GM12878 (cell line): ENCODE data around the gene CACYBP. TPM values are rescaled to one million over a fixed set of nuclear protein-coding genes. Genes with fewer than 3 reads are reported as not detected.

Source experiments
- ATAC-seq: fragments of 200-7000 bp; cut with Tn5 transposase; 3 replicates; pipeline ENCODE4 v1.9.1; 2020; ENCODE audit warnings: mild to moderate bottlenecking, moderate library complexity
- BruUV-seq: library from RNA; stranded (reverse); fragments of 400-500 nt; replicated peaks from 2 replicates; lab custom pipeline; 2021; lab: Mats Ljungman, UMichigan
- CTCF ChIA-PET: fragments of 300-600 bp; sonication (Branson Sonifier 250); formaldehyde crosslinking; extraction: SDS; loops from one replicate; lab custom pipeline; 2021; ENCODE audit warnings: inconsistent platforms; lab: Yijun Ruan, JAX
- POLR2A ChIA-PET: fragments of 350-600 bp; formaldehyde crosslinking; extraction: SDS; loops from one replicate; lab custom pipeline; 2021; ENCODE audit warnings: inconsistent platforms; lab: Charles Lee
- RAD21 ChIA-PET: fragments of 300-600 bp; sonication (Branson Sonifier 250); formaldehyde crosslinking; loops from one replicate; lab custom pipeline; 2023; ENCODE audit warnings: antibody characterized with exemption; ENCODE audit not compliant: unreplicated experiment; lab: Charles Lee
- SMC1A ChIA-PET: fragments of 300-600 bp; sonication (Branson Sonifier 250); formaldehyde crosslinking; loops from one replicate; lab custom pipeline; 2023; ENCODE audit not compliant: unreplicated experiment, uncharacterized antibody; lab: Charles Lee
- DNase-seq: peaks from one replicate; pipeline ENCODE4 v3.0.0-alpha.2; 2011; ENCODE audit warnings: low read depth, low spot score
- FAIRE-seq: peaks from 3 replicates; lab custom pipeline; 2011; peaks lifted over from hg19 to GRCh38; lab: Jason Lieb, UNC
- H2AFZ ChIP-seq: 2 replicates; pipeline ENCODE4 v1.6.0; 2011; ENCODE audit warnings: low read depth, low read length, control low read depth; ENCODE audit not compliant: control insufficient read depth
- H3K27ac ChIP-seq: 2 replicates; pipeline ENCODE4 v1.5.1; 2011; ENCODE audit warnings: control low read depth; ENCODE audit not compliant: control insufficient read depth, insufficient read depth
- H3K27me3 ChIP-seq, 2 experiments: replicated peaks in 1 of 2; 2 replicates each; pipeline versions ENCODE4 v1.6.0 to v1.6.1; 2011; ENCODE audit warnings: low read length in 1 of 2; ENCODE audit not compliant: control insufficient read depth in 2 of 2, insufficient read depth in 2 of 2
- H3K36me3 ChIP-seq, 2 experiments: 2 replicates each; pipeline ENCODE4 v1.5.1; 2011; ENCODE audit warnings: low read length in 1 of 2; ENCODE audit not compliant: control insufficient read depth in 2 of 2, insufficient read depth in 2 of 2
- H3K4me1 ChIP-seq: 2 replicates; pipeline ENCODE4 v1.6.1; 2011; ENCODE audit warnings: mild to moderate bottlenecking, low read length, moderate library complexity, mixed read lengths; ENCODE audit not compliant: control insufficient read depth, insufficient read depth
- H3K4me2 ChIP-seq: 2 replicates; pipeline ENCODE4 v1.6.0; 2011; ENCODE audit warnings: control low read depth; ENCODE audit not compliant: control insufficient read depth, insufficient read depth
- H3K4me3 ChIP-seq: fragments of 200-600 bp; sonication (generic); 2 replicates; pipeline ENCODE4 v1.5.1; 2016
- H3K79me2 ChIP-seq: 2 replicates; pipeline ENCODE4 v1.6.0; 2011; ENCODE audit warnings: low read length; ENCODE audit not compliant: control insufficient read depth, insufficient read depth
- H3K9ac ChIP-seq: 2 replicates; pipeline ENCODE4 v1.8.0; 2011; ENCODE audit warnings: low read length, control low read depth, mixed read lengths; ENCODE audit not compliant: control insufficient read depth, insufficient read depth
- H3K9me3 ChIP-seq: replicated peaks from 3 replicates; pipeline ENCODE4 v1.5.1; 2011; ENCODE audit warnings: mild to moderate bottlenecking, low read length; ENCODE audit not compliant: control insufficient read depth, insufficient read depth
- H4K20me1 ChIP-seq: 2 replicates; pipeline ENCODE4 v1.6.0; 2011; ENCODE audit not compliant: control insufficient read depth, insufficient read depth
- CHD1 ChIP-seq: IDR thresholded peaks from 2 replicates; pipeline ENCODE4 v1.6.1; 2012; ENCODE audit warnings: low read depth, low read length, improper control_type of control experiment
- EP300 ChIP-seq, 2 experiments: fragments of 150-350 bp in 1 of 2; IDR thresholded peaks; 2 replicates each; pipeline ENCODE4 v1.6.1; 2011 to 2012; ENCODE audit warnings: low read depth in 2 of 2, low read length in 2 of 2, borderline replicate concordance in 1 of 2, improper control_type of control experiment in 1 of 2, inconsistent platforms in 1 of 2; ENCODE audit not compliant: control insufficient read depth in 1 of 2
- ESRRA ChIP-seq: IDR thresholded peaks from 2 replicates; pipeline ENCODE4 v1.6.1; 2012; ENCODE audit warnings: mild to moderate bottlenecking, low read length, improper control_type of control experiment
- HDAC6 ChIP-seq: fragments of 200-600 bp; sonication (generic); IDR thresholded peaks from one replicate; pipeline ENCODE4 v1.8.0; 2017; ENCODE audit warnings: antibody characterized with exemption; ENCODE audit not compliant: unreplicated experiment
- IKZF1 ChIP-seq: fragments of 450-650 bp; conservative IDR thresholded peaks from 2 replicates; pipeline ENCODE4 v1.6.1; 2017; ENCODE audit warnings: antibody characterized with exemption, mild to moderate bottlenecking
- NRF1 ChIP-seq: conservative IDR thresholded peaks from 2 replicates; pipeline ENCODE4 v1.6.1; 2011; ENCODE audit warnings: mild to moderate bottlenecking, low read depth, low read length, improper control_type of control experiment
- WGBS: methylation state at CpG from one replicate; pipeline ENCODE4 v1.1.6; 2016; ENCODE audit warnings: low lambda C conversion rate; ENCODE audit not compliant: insufficient replicate concordance, insufficient coverage; ENCODE audit errors: missing lambda C conversion rate; 5-methylcytosine and 5-hydroxymethylcytosine counted together
- in situ Hi-C: fragments of 300-500 bp; cut with MboI; formaldehyde crosslinking; loops from 9 replicates; pipeline ENCODE4 v1.14.3; 2018; ENCODE audit warnings: mixed read lengths
- intact Hi-C: fragments of 100-400 bp; cut with micrococcal nuclease; formaldehyde crosslinking; loops from one replicate; pipeline ENCODE4 v1.14.2; 2022; ENCODE audit not compliant: unreplicated experiment
- polyA plus RNA-seq, 11 experiments: library from polyadenylated mRNA; depleted of rRNA in 4 of 11; unstranded in 6 of 11; stranded (reverse) in 5 of 11; fragments of >200 nt; fragmentation: Nextera tagmentation in 4 of 11; fragmentation: Illumina TruSeq in 1 of 11; extraction: Ambion mirVana in 4 of 11; extraction: Trizol in 1 of 11; gene quantifications; 1 replicate in 1 of 11; 2 replicates in 10 of 11; pipeline versions ENCODE4 v1.2.1 to v1.2.3, GENCODE V29; 2011 to 2016; ENCODE audit warnings: inconsistent platforms in 2 of 11, missing spikeins in 2 of 11, low read depth in 1 of 11
- total RNA-seq, 4 experiments: library from RNA; depleted of rRNA in 3 of 4; stranded (reverse); fragments of >200 nt in 3 of 4; fragmentation: Illumina TruSeq in 1 of 4; extraction: Trizol in 1 of 4; gene quantifications; 2 replicates each; pipeline versions ENCODE4 v1.2.1 to v1.2.3, GENCODE V29; 2013 to 2021
- TF ChIP-seq, protein P1 (sequence below): fragments of 450-650 bp; IDR thresholded peaks from 2 replicates; pipeline ENCODE4 v1.6.1; 2018; ENCODE audit warnings: mild to moderate bottlenecking, low read depth, moderate library complexity; ENCODE audit not compliant: partially characterized antibody

CACYBP gene
- total and polyA plus RNA-seq, 10 of the 15 experiments (the other 5 are each of a cell fraction or from before 2014, with no cell fraction given) = 77.7 to 488 (median 218) TPM

DNA sequence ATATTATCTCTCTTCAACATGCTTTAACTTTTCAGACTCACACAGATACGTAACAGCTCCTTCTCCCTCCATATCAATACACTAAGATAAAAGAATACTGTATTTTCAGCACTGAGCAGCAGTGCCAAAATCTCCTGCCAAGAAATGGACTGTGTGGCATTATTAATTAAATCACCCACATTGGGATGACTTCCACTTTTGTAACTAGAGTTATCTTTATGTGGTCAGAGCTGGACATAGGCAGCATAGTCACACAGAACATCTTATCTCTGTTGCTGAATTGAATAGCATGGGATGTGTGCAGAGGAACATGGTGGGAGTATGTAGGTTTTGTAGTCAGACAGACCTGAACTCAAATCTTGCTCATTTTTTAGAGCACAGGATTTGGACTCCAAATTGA lies 41.4 kb upstream of the CACYBP start:
- ChIA-PET POLR2A (interaction anchor here (0.6 to 2.5 kb wide), 6 partner anchors 8 to 1739 kb away, joined by 3 to 14 read pairs (median 3); partner anchors contain the start of gene CACYBP), RAD21 (interaction anchor here (1.3 to 1.4 kb wide), 4 partner anchors 12 to 39 kb away, joined by 4 to 5 read pairs (median 4); no protein-coding TSS in a partner anchor), CTCF (interaction anchor here (1.0 to 2.0 kb wide), 4 partner anchors 13 to 64 kb away, joined by 3 to 6 read pairs (median 5); no protein-coding TSS in a partner anchor), SMC1A (interaction anchor here (1.0 to 1.6 kb wide), 8 partner anchors 7 to 47 kb away, joined by 3 to 8 read pairs (median 4); no protein-coding TSS in a partner anchor)
- FAIRE-seq (no peak), DNase-seq (no peak), ATAC-seq (no peak)
- Histone ChIP-seq H3K79me2 (no peaks in the 10 kb centered on the region), H2AFZ (no peak overlapping the region), H3K36me3 (peaks cover 0 to 9% of the 10 kb centered on the region in 2 experiments; a peak in 1 of 4 replicates), H3K4me3 (no peak overlapping the region), H3K27me3 (no peaks in the 10 kb centered on the region), H3K9me3 (no peaks in the 10 kb centered on the region), H3K9ac (no peak overlapping the region), H3K4me2 (no peak overlapping the region), H4K20me1 (no peaks in the 10 kb centered on the region), H3K4me1 (peaks cover 24% of the 10 kb centered on the region), H3K27ac (no peak overlapping the region)
- 100% methylated on average over 1 of the region's 1 CpG for WGBS
- intact Hi-C loops = no loop called here
- in situ Hi-C loops = no loop called here
- TF ChIP-seq NRF1 = no peak
- no peak for TF ChIP-seq CHD1
- TF ChIP-seq IKZF1 = no peak
- TF ChIP-seq ESRRA = no peak
- no peak for TF ChIP-seq HDAC6
- TF ChIP-seq, protein P1, sequence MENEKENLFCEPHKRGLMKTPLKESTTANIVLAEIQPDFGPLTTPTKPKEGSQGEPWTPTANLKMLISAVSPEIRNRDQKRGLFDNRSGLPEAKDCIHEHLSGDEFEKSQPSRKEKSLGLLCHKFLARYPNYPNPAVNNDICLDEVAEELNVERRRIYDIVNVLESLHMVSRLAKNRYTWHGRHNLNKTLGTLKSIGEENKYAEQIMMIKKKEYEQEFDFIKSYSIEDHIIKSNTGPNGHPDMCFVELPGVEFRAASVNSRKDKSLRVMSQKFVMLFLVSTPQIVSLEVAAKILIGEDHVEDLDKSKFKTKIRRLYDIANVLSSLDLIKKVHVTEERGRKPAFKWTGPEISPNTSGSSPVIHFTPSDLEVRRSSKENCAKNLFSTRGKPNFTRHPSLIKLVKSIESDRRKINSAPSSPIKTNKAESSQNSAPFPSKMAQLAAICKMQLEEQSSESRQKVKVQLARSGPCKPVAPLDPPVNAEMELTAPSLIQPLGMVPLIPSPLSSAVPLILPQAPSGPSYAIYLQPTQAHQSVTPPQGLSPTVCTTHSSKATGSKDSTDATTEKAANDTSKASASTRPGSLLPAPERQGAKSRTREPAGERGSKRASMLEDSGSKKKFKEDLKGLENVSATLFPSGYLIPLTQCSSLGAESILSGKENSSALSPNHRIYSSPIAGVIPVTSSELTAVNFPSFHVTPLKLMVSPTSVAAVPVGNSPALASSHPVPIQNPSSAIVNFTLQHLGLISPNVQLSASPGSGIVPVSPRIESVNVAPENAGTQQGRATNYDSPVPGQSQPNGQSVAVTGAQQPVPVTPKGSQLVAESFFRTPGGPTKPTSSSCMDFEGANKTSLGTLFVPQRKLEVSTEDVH = no peak
- TF ChIP-seq EP300 (IDR thresholded peaks at IDR 0.05; ENCODE audit: borderline replicate concordance in 1 of 2, control insufficient read depth in 1 of 2, low read depth in 2 of 2, low read length in 2 of 2) = no peak
- BruUV-seq = no TSS peak
